Transverse colon (tissue), 4 donors: ENCODE data around the gene TMEM132E. TPM values are rescaled to one million over a fixed set of nuclear protein-coding genes. Genes with fewer than 3 reads are reported as not detected.

ENCODE experiments used
- DNase-seq: peaks from one replicate; pipeline ENCODE4 v3.0.0-alpha.2; 2019
- H3K27ac ChIP-seq, 4 donors: fragments of 200-600 bp; sonication (generic); 2 replicates each; pipeline ENCODE4 v1.5.1; 2016 to 2018; ENCODE audit warnings: inconsistent platforms in 4 of 4
- H3K27me3 ChIP-seq: fragments of 200-600 bp; sonication (generic); 2 replicates; pipeline ENCODE4 v1.5.1; 2017; ENCODE audit warnings: inconsistent platforms
- H3K36me3 ChIP-seq, 4 donors: fragments of 200-600 bp; sonication (generic); 2 replicates each; pipeline ENCODE4 v1.5.1; 2017 to 2019; ENCODE audit warnings: inconsistent platforms in 4 of 4
- H3K4me1 ChIP-seq, 4 donors: fragments of 200-600 bp; sonication (generic); 2 replicates each; pipeline ENCODE4 v1.5.1; 2017 to 2020; ENCODE audit warnings: inconsistent platforms in 4 of 4
- H3K4me3 ChIP-seq, 4 donors: fragments of 200-600 bp; sonication (generic); 1 replicate in 1 of 4; 2 replicates in 3 of 4; pipeline versions ENCODE4 v1.5.1 to v1.6.1; 2017 to 2019; ENCODE audit warnings: inconsistent platforms in 4 of 4
- H3K9me3 ChIP-seq, 2 donors: fragments of 200-600 bp; sonication (generic); 2 replicates each; pipeline ENCODE4 v1.5.1; 2017 to 2019; ENCODE audit warnings: inconsistent platforms in 2 of 2
- CTCF ChIP-seq, 5 experiments: fragments of 200-600 bp in 3 of 5; fragments of 450-650 bp in 2 of 5; sonication (generic) in 3 of 5; IDR thresholded peaks; 1 replicate in 2 of 5; 2 replicates in 3 of 5; pipeline ENCODE4 v1.5.1; 2016 to 2017; ENCODE audit warnings: antibody characterized with exemption in 5 of 5, inconsistent platforms in 3 of 5, mild to moderate bottlenecking in 2 of 5, moderate library complexity in 1 of 5
- EP300 ChIP-seq: sonication (generic); formaldehyde crosslinking; IDR thresholded peaks from one replicate; pipeline ENCODE4 v1.6.1; 2017; ENCODE audit warnings: antibody characterized with exemption, low read depth
- POLR2A ChIP-seq: fragments of 450-650 bp; IDR thresholded peaks from one replicate; pipeline ENCODE4 v1.6.1; 2016; ENCODE audit warnings: antibody characterized with exemption, mild to moderate bottlenecking, moderate library complexity
- POLR2AphosphoS5 ChIP-seq, 3 donors: sonication (generic); formaldehyde crosslinking; IDR thresholded peaks; one replicate each; pipeline ENCODE4 v1.6.1; 2016; ENCODE audit warnings: antibody characterized with exemption in 3 of 3
- WGBS, 2 donors: methylation state at CpG; one replicate each; pipeline ENCODE4 v1.1.5; 2018; ENCODE audit warnings: low coverage in 1 of 2; 5-methylcytosine and 5-hydroxymethylcytosine counted together
- in situ Hi-C, 4 donors: fragments of 200-750 bp; cut with MboI; loops; one replicate each; pipeline versions ENCODE4 v1.15.0 to v1.15.1; 2017; ENCODE audit warnings: low sequenced_read_pairs in 3 of 4, low pct_ligation_motif_present in 1 of 4, low pct_unique_long_range_greater_than_20kb in 1 of 4
- intact Hi-C: fragments of 100-400 bp; cut with DNase I; formaldehyde crosslinking; loops from one replicate; pipeline ENCODE4 v1.15.1; 2023; ENCODE audit warnings: low total_unique reads
- total RNA-seq, 4 donors: library from RNA; depleted of rRNA; stranded (reverse); fragments of >200 nt; gene quantifications; one replicate each; pipeline ENCODE4 v1.1.0, GENCODE V29; 2016

Gene TMEM132E
- total RNA-seq, 4 donors from 2014 or later: not detected

- intact Hi-C loops: no loop called here
- Histone ChIP-seq H3K27me3 (peaks cover 91% of the 10 kb centered on the region), H3K27ac (no peak overlapping the region), H3K36me3 (no peaks in the 10 kb centered on the region), H3K4me1 (peaks cover 24 to 34% (median 30%) of the 10 kb centered on the region in 4 donors), H3K9me3 (no peaks in the 10 kb centered on the region), H3K4me3 (peak overlapping the region in 2 of 4 donors; percentile 18 to 52)
- no peak for DNase-seq
- TF ChIP-seq EP300: no peak
- TF ChIP-seq POLR2A: no peak
- 21% methylated on average over 40 of the region's 78 CpGs; no CpG with 5 or more reads in 1 of the 2 donors for WGBS, 2 donors
- in situ Hi-C loops: loop anchor here in 1 of 4 donors (25.0 kb wide), 1 partner anchor 556 kb away; the partner anchor contains the start of genes NLE1 and UNC45B
Observed at GRCh38 chr17:34581446-34582184, 2.2 kb downstream of the TMEM132E start.

GRCh38 chr17:34582185-34582900, 3.0 kb downstream of the TMEM132E start:
- no peak for DNase-seq
- intact Hi-C loops (no loop called here), in situ Hi-C loops (loop anchor here in 1 of 4 donors (25.0 kb wide), 1 partner anchor 555 kb away; the partner anchor contains the start of genes NLE1 and UNC45B)
- Histone ChIP-seq H3K4me3 (no peak overlapping the region), H3K27me3 (peaks cover 86% of the 10 kb centered on the region), H3K4me1 (peaks cover 24 to 34% (median 30%) of the 10 kb centered on the region in 4 donors), H3K27ac (no peak overlapping the region), H3K9me3 (no peaks in the 10 kb centered on the region), H3K36me3 (no peaks in the 10 kb centered on the region)
- TF ChIP-seq CTCF (IDR thresholded peaks at IDR 0.05) (no peak), EP300 (no peak), POLR2AphosphoS5 (IDR thresholded peaks at IDR 0.05) (no peak), POLR2A (no peak)
- 17% methylated on average over 22 of the region's 22 CpGs; no CpG with 5 or more reads in 1 of the 2 donors for WGBS, 2 donors

GRCh38 chr17:34582901-34583245, 3.5 kb downstream of the TMEM132E start:
- no peak for TF ChIP-seq POLR2AphosphoS5 (IDR thresholded peaks at IDR 0.05)
- no peak for TF ChIP-seq EP300
- no peaks in the 10 kb centered on the region for H3K36me3 ChIP-seq
- DNase-seq: no peak
- no peak overlapping the region for H3K27ac ChIP-seq
- H3K9me3 ChIP-seq: no peaks in the 10 kb centered on the region
- in situ Hi-C loops: loop anchor here in 1 of 4 donors (25.0 kb wide), 1 partner anchor 554 kb away; the partner anchor contains the start of genes NLE1 and UNC45B
- no peak overlapping the region for H3K4me3 ChIP-seq
- H3K4me1 ChIP-seq: peaks cover 24 to 34% (median 30%) of the 10 kb centered on the region in 4 donors
- intact Hi-C loops: no loop called here
- WGBS, 2 donors: 16 to 32% methylated on average over 3 of the region's 3 CpGs
- H3K27me3 ChIP-seq: peaks cover 81% of the 10 kb centered on the region

- TF ChIP-seq EP300: no peak
- no peak for TF ChIP-seq POLR2AphosphoS5 (IDR thresholded peaks at IDR 0.05)
- no peak for TF ChIP-seq POLR2A
- TF ChIP-seq CTCF (IDR thresholded peaks at IDR 0.05): no peak
- in situ Hi-C loops: loop anchor here in 1 of 4 donors (25.0 kb wide), 1 partner anchor 552 kb away; the partner anchor contains the start of genes NLE1 and UNC45B
- no peak overlapping the region for H3K4me3 ChIP-seq
- 28 to 40% methylated on average over 2 to 12 of the region's 12 CpGs for WGBS, 2 donors
- H3K27ac ChIP-seq: no peak overlapping the region
- no peak for DNase-seq
- peaks cover 14 to 22% (median 20%) of the 10 kb centered on the region in 4 donors for H3K4me1 ChIP-seq
- no peaks in the 10 kb centered on the region for H3K9me3 ChIP-seq
- intact Hi-C loops: no loop called here
- H3K36me3 ChIP-seq: no peaks in the 10 kb centered on the region
- H3K27me3 ChIP-seq: peaks cover 68% of the 10 kb centered on the region
Observed at GRCh38 chr17:34584805-34585416, 5.5 kb downstream of the TMEM132E start.
